Transverse colon (tissue), 4 donors: ENCODE data around the gene TEKT2. TPM values are rescaled to one million over a fixed set of nuclear protein-coding genes. Genes with fewer than 3 reads are reported as not detected.

Source experiments
- DNase-seq: peaks from one replicate; pipeline ENCODE4 v3.0.0-alpha.2; 2019
- H3K27ac ChIP-seq, 4 donors: fragments of 200-600 bp; sonication (generic); 2 replicates each; pipeline ENCODE4 v1.5.1; 2016 to 2018; ENCODE audit warnings: inconsistent platforms in 4 of 4
- H3K27me3 ChIP-seq: fragments of 200-600 bp; sonication (generic); 2 replicates; pipeline ENCODE4 v1.5.1; 2017; ENCODE audit warnings: inconsistent platforms
- H3K36me3 ChIP-seq, 4 donors: fragments of 200-600 bp; sonication (generic); 2 replicates each; pipeline ENCODE4 v1.5.1; 2017 to 2019; ENCODE audit warnings: inconsistent platforms in 4 of 4
- H3K4me1 ChIP-seq, 4 donors: fragments of 200-600 bp; sonication (generic); 2 replicates each; pipeline ENCODE4 v1.5.1; 2017 to 2020; ENCODE audit warnings: inconsistent platforms in 4 of 4
- H3K4me3 ChIP-seq, 4 donors: fragments of 200-600 bp; sonication (generic); 1 replicate in 1 of 4; 2 replicates in 3 of 4; pipeline versions ENCODE4 v1.5.1 to v1.6.1; 2017 to 2019; ENCODE audit warnings: inconsistent platforms in 4 of 4
- H3K9me3 ChIP-seq, 2 donors: fragments of 200-600 bp; sonication (generic); 2 replicates each; pipeline ENCODE4 v1.5.1; 2017 to 2019; ENCODE audit warnings: inconsistent platforms in 2 of 2
- EP300 ChIP-seq: sonication (generic); formaldehyde crosslinking; IDR thresholded peaks from one replicate; pipeline ENCODE4 v1.6.1; 2017; ENCODE audit warnings: antibody characterized with exemption, low read depth
- POLR2A ChIP-seq: fragments of 450-650 bp; IDR thresholded peaks from one replicate; pipeline ENCODE4 v1.6.1; 2016; ENCODE audit warnings: antibody characterized with exemption, mild to moderate bottlenecking, moderate library complexity
- POLR2AphosphoS5 ChIP-seq, 3 donors: sonication (generic); formaldehyde crosslinking; IDR thresholded peaks; one replicate each; pipeline ENCODE4 v1.6.1; 2016; ENCODE audit warnings: antibody characterized with exemption in 3 of 3
- WGBS, 2 donors: methylation state at CpG; one replicate each; pipeline ENCODE4 v1.1.5; 2018; ENCODE audit warnings: low coverage in 1 of 2; 5-methylcytosine and 5-hydroxymethylcytosine counted together
- in situ Hi-C, 4 donors: fragments of 200-750 bp; cut with MboI; loops; one replicate each; pipeline versions ENCODE4 v1.15.0 to v1.15.1; 2017; ENCODE audit warnings: low sequenced_read_pairs in 3 of 4, low pct_ligation_motif_present in 1 of 4, low pct_unique_long_range_greater_than_20kb in 1 of 4
- intact Hi-C: fragments of 100-400 bp; cut with DNase I; formaldehyde crosslinking; loops from one replicate; pipeline ENCODE4 v1.15.1; 2023; ENCODE audit warnings: low total_unique reads
- total RNA-seq, 4 donors: library from RNA; depleted of rRNA; stranded (reverse); fragments of >200 nt; gene quantifications; one replicate each; pipeline ENCODE4 v1.1.0, GENCODE V29; 2016
- TF ChIP-seq, protein P1 (sequence below), 5 experiments: fragments of 200-600 bp in 3 of 5; fragments of 450-650 bp in 2 of 5; sonication (generic) in 3 of 5; IDR thresholded peaks; 1 replicate in 2 of 5; 2 replicates in 3 of 5; pipeline ENCODE4 v1.5.1; 2016 to 2017; ENCODE audit warnings: antibody characterized with exemption in 5 of 5, inconsistent platforms in 3 of 5, mild to moderate bottlenecking in 2 of 5, moderate library complexity in 1 of 5

The TEKT2 gene
- total RNA-seq, 4 donors from 2014 or later: not detected

DNA sequence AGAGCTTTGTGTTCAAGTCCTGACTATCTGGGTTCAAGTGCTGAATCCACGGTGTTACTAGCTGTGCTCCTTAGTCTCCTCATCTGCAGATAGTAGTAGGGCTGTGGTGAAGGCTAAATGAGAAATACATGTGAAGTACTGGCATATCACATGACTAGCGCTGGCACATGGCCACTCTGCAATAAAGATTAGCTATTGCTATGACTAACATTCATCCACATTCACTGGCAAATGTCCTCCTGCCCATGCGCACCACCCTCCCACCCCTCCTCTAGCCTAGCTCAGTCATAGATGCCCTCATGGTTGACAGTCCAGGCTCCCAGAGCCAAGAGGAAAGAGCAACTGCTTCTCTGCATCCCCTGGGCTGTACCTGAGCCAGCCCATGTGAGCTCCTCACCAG, 49.6 kb downstream of the TEKT2 start:
- TF ChIP-seq, protein P1, sequence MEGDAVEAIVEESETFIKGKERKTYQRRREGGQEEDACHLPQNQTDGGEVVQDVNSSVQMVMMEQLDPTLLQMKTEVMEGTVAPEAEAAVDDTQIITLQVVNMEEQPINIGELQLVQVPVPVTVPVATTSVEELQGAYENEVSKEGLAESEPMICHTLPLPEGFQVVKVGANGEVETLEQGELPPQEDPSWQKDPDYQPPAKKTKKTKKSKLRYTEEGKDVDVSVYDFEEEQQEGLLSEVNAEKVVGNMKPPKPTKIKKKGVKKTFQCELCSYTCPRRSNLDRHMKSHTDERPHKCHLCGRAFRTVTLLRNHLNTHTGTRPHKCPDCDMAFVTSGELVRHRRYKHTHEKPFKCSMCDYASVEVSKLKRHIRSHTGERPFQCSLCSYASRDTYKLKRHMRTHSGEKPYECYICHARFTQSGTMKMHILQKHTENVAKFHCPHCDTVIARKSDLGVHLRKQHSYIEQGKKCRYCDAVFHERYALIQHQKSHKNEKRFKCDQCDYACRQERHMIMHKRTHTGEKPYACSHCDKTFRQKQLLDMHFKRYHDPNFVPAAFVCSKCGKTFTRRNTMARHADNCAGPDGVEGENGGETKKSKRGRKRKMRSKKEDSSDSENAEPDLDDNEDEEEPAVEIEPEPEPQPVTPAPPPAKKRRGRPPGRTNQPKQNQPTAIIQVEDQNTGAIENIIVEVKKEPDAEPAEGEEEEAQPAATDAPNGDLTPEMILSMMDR (IDR thresholded peaks at IDR 0.05): no peak
- peak in 2 of 3 donors; percentile 18 to 20 for TF ChIP-seq POLR2AphosphoS5 (IDR thresholded peaks at IDR 0.05)
- no peak for TF ChIP-seq POLR2A
- no peak for TF ChIP-seq EP300
- Histone ChIP-seq H3K27ac (peak overlapping the region in 3 of 4 donors; percentile 13 to 59 (median 36)), H3K36me3 (peaks cover 0 to 9% (median 2%) of the 10 kb centered on the region in 4 donors), H3K27me3 (no peaks in the 10 kb centered on the region), H3K4me3 (no peak overlapping the region), H3K4me1 (peaks cover 0 to 35% (median 16%) of the 10 kb centered on the region in 4 donors), H3K9me3 (no peaks in the 10 kb centered on the region)
- intact Hi-C loops (no loop called here), in situ Hi-C loops (no loop called here)
- DNase-seq: peak; percentile 92
- WGBS, 2 donors: 33 to 37% methylated on average over 1 to 3 of the region's 3 CpGs

DNA sequence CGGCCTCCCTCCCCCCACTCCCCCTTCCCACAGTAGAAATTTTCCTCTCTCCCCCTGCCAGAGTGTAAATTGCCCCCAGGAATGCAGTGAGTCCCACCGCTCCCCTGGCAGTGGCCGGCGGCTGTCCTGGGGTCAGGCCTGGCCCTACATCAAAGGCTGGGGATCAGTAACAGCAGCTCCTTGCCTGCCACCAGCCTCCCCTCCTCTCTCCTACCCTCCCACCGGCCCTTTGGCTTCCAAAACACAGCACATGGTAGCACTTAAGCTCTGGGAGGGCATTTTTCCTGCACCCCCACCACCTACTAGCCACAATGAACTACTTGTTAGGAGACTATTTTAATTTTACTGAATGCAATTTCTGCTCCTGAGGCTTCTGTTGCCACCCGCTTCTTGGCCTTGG, 50.1 kb downstream of the TEKT2 start:
- H3K27ac ChIP-seq: peak overlapping the region in 3 of 4 donors; percentile 13 to 59 (median 36)
- no peak overlapping the region for H3K4me3 ChIP-seq
- H3K9me3 ChIP-seq: no peaks in the 10 kb centered on the region
- peaks cover 0 to 13% (median 4%) of the 10 kb centered on the region in 4 donors for H3K36me3 ChIP-seq
- TF ChIP-seq EP300 (no peak), POLR2A (no peak), POLR2AphosphoS5 (IDR thresholded peaks at IDR 0.05) (no peak)
- TF ChIP-seq, protein P1 (IDR thresholded peaks at IDR 0.05): no peak
- intact Hi-C loops: loop anchor here (2.0 kb wide), 1 partner anchor 35 kb away; no protein-coding TSS in a partner anchor
- no peak for DNase-seq
- in situ Hi-C loops: no loop called here
- WGBS, 2 donors: 75% methylated on average over 6 of the region's 6 CpGs; no CpG with 5 or more reads in 1 of the 2 donors
- peaks cover 0 to 35% (median 16%) of the 10 kb centered on the region in 4 donors for H3K4me1 ChIP-seq
- no peaks in the 10 kb centered on the region for H3K27me3 ChIP-seq

DNA sequence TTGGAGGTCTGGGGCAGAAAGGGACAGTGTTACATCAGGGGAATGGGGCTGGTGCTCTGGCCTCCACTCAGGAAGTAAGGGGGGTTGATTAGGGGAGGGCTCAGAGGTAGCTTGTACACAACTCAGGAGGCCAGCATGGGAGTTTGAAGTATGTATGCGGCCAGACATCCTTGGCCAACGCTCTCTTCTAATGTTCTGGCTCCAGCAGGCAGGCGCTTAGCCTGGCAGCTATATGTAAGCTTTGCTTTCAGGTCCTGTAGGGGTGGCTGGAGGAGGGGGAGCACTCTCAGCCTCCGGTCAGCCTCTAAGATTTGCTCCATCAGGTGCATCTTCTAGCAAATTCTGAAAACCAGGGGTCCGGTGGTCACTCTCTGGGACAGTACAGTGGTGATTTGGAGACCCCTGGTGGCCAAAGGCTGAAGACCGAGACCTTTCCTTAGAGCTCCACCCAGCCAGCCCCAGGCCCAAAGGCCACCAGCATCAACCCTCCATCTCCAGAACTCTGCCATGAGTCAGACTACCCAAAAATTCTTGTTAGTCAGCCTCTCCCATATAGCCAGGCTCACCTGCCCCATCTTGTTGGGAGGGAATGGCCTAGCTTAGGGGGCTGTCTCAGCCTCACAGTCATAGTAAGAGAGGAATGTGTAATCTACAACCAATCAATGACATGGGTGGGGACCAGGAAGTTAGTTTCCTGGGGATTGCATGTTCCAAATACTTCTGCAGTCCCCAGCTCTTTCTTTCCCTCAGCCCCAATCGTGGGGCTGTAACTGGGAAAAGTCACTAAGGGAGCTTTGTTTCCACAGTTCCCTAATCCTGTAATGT, 50.8 kb downstream of the TEKT2 start:
- DNase-seq: peak; percentile 45

DNA sequence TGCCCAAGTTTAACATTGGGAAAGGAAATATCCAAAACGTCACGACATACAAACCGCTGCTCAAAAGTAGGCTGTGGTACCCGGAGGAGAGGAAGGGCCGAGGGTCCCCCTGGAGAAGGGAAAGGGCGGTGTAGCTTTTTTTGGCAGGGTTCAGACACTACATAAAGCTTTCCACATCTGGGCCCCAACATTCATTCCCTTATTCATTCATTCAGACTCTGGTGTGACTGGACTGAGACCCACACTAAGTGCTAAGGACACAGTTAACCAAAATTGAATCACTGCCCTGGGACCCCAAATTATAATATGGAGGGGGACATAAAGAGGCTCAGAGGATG, 51.4 kb downstream of the TEKT2 start:
- intact Hi-C loops: loop anchor here (2.0 kb wide), 1 partner anchor 36 kb away; no protein-coding TSS in a partner anchor
- Histone ChIP-seq H3K36me3 (peaks cover 0 to 22% (median 8%) of the 10 kb centered on the region in 4 donors), H3K4me3 (no peak overlapping the region), H3K27me3 (no peaks in the 10 kb centered on the region), H3K27ac (peak overlapping the region; percentile 48 to 70 (median 62)), H3K9me3 (no peaks in the 10 kb centered on the region), H3K4me1 (peaks cover 0 to 36% (median 16%) of the 10 kb centered on the region in 4 donors)
- no peak for DNase-seq
- in situ Hi-C loops: no loop called here
- WGBS, 2 donors: 70% methylated on average over 6 of the region's 6 CpGs; no CpG with 5 or more reads in 1 of the 2 donors
- TF ChIP-seq POLR2A (no peak), EP300 (no peak), POLR2AphosphoS5 (IDR thresholded peaks at IDR 0.05) (no peak)
- TF ChIP-seq, protein P1 (IDR thresholded peaks at IDR 0.05): no peak

More for the DNA sequence above, 50.8 kb downstream of the TEKT2 start:
- H3K9me3 ChIP-seq: no peaks in the 10 kb centered on the region
- TF ChIP-seq, protein P1 (IDR thresholded peaks at IDR 0.05): peak; percentile 61 to 73 (median 70)
- TF ChIP-seq POLR2A: no peak
- H3K36me3 ChIP-seq: peaks cover 0 to 20% (median 7%) of the 10 kb centered on the region in 4 donors
- peak overlapping the region; percentile 48 to 70 (median 62) for H3K27ac ChIP-seq
- WGBS, 2 donors: 58% methylated on average over 7 of the region's 7 CpGs; no CpG with 5 or more reads in 1 of the 2 donors
- no peak overlapping the region for H3K4me3 ChIP-seq
- H3K27me3 ChIP-seq: no peaks in the 10 kb centered on the region
- in situ Hi-C loops (no loop called here), intact Hi-C loops (loop anchor here (2.0 kb wide), 1 partner anchor 36 kb away; no protein-coding TSS in a partner anchor)
- H3K4me1 ChIP-seq: peaks cover 0 to 35% (median 16%) of the 10 kb centered on the region in 4 donors
